ENCODE data around the gene MFAP4.

The MFAP4 gene

DNA sequence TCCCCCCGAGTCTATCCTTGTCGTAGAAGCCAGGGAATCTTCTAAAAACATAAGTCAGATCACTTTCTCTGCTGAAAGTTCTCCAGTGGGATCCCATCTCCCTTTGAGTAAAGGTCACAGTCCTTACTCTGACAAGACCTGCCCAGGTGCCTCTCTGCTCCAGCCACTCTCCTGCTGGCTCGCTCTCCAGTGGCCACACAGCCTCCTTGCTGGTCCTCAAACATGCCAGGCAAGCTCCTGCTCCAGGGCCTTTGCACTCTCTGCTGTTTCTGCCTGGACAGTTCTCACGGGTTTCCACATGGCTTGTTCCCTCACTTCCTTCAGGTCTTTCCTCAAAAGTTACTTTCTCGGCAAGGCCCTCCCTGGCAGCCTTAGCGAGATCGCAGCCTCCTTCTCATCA lies 27.8 kb downstream of the MFAP4 start:
- DNase-seq (ENCODE audit: low read depth in 1 of 2, low spot score in 1 of 2) = no peak
- Histone ChIP-seq H3K4me3 (replicated peaks; ENCODE audit: insufficient read depth, low read length) (no peak overlapping the region), H3K27me3 (ENCODE audit: insufficient read depth, poor library complexity, severe bottlenecking) (no peaks in the 10 kb centered on the region), H3K27ac (replicated peaks) (no peak overlapping the region)
- TF ChIP-seq, protein P1, sequence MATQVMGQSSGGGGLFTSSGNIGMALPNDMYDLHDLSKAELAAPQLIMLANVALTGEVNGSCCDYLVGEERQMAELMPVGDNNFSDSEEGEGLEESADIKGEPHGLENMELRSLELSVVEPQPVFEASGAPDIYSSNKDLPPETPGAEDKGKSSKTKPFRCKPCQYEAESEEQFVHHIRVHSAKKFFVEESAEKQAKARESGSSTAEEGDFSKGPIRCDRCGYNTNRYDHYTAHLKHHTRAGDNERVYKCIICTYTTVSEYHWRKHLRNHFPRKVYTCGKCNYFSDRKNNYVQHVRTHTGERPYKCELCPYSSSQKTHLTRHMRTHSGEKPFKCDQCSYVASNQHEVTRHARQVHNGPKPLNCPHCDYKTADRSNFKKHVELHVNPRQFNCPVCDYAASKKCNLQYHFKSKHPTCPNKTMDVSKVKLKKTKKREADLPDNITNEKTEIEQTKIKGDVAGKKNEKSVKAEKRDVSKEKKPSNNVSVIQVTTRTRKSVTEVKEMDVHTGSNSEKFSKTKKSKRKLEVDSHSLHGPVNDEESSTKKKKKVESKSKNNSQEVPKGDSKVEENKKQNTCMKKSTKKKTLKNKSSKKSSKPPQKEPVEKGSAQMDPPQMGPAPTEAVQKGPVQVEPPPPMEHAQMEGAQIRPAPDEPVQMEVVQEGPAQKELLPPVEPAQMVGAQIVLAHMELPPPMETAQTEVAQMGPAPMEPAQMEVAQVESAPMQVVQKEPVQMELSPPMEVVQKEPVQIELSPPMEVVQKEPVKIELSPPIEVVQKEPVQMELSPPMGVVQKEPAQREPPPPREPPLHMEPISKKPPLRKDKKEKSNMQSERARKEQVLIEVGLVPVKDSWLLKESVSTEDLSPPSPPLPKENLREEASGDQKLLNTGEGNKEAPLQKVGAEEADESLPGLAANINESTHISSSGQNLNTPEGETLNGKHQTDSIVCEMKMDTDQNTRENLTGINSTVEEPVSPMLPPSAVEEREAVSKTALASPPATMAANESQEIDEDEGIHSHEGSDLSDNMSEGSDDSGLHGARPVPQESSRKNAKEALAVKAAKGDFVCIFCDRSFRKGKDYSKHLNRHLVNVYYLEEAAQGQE (IDR thresholded peaks at IDR 0.05; ENCODE audit: insufficient replicate concordance, low read depth) = no peak
- TF ChIP-seq, protein P2, sequence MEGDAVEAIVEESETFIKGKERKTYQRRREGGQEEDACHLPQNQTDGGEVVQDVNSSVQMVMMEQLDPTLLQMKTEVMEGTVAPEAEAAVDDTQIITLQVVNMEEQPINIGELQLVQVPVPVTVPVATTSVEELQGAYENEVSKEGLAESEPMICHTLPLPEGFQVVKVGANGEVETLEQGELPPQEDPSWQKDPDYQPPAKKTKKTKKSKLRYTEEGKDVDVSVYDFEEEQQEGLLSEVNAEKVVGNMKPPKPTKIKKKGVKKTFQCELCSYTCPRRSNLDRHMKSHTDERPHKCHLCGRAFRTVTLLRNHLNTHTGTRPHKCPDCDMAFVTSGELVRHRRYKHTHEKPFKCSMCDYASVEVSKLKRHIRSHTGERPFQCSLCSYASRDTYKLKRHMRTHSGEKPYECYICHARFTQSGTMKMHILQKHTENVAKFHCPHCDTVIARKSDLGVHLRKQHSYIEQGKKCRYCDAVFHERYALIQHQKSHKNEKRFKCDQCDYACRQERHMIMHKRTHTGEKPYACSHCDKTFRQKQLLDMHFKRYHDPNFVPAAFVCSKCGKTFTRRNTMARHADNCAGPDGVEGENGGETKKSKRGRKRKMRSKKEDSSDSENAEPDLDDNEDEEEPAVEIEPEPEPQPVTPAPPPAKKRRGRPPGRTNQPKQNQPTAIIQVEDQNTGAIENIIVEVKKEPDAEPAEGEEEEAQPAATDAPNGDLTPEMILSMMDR (IDR thresholded peaks at IDR 0.05; ENCODE audit: insufficient read depth, low read length) = no peak
- no peak for TF ChIP-seq POLR2AphosphoS5 (IDR thresholded peaks at IDR 0.05; ENCODE audit: low read depth)
- TF ChIP-seq GABPA (IDR thresholded peaks at IDR 0.05; ENCODE audit: low read depth) = no peak
- no peak for TF ChIP-seq SPI1 (IDR thresholded peaks at IDR 0.05; ENCODE audit: borderline replicate concordance, low read depth)

DNA sequence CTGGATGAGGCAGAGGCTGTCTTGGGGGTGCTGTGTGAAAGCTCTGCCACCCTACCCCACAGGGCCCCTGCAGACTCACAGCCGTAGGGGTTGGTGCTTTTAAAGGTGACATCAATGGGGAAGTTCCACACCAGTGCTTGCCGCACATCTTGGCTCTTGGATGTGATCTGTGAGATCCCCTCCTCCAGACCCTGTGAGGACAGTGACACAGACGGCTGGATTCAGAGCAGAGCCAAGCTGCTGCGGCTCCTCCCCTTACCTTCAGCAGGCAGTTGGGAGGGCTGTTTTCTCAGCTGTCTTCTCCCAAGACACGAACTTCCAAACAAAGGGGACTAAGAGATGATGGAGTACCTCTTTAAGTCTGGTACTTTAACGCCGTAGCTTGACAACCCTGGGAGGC lies 29.2 kb downstream of the MFAP4 start:
- Histone ChIP-seq H3K27me3 (ENCODE audit: insufficient read depth, poor library complexity, severe bottlenecking) (no peaks in the 10 kb centered on the region), H3K27ac (replicated peaks) (no peak overlapping the region), H3K4me3 (replicated peaks; ENCODE audit: insufficient read depth, low read length) (no peak overlapping the region)
- no peak for DNase-seq (ENCODE audit: low read depth in 1 of 2, low spot score in 1 of 2)
- no peak for TF ChIP-seq POLR2AphosphoS5 (IDR thresholded peaks at IDR 0.05; ENCODE audit: low read depth)
- no peak for TF ChIP-seq SPI1 (IDR thresholded peaks at IDR 0.05; ENCODE audit: borderline replicate concordance, low read depth)
- TF ChIP-seq, protein P2 (IDR thresholded peaks at IDR 0.05; ENCODE audit: insufficient read depth, low read length) = no peak
- TF ChIP-seq GABPA (IDR thresholded peaks at IDR 0.05; ENCODE audit: low read depth) = no peak
- TF ChIP-seq, protein P1 (IDR thresholded peaks at IDR 0.05; ENCODE audit: insufficient replicate concordance, low read depth) = no peak

DNA sequence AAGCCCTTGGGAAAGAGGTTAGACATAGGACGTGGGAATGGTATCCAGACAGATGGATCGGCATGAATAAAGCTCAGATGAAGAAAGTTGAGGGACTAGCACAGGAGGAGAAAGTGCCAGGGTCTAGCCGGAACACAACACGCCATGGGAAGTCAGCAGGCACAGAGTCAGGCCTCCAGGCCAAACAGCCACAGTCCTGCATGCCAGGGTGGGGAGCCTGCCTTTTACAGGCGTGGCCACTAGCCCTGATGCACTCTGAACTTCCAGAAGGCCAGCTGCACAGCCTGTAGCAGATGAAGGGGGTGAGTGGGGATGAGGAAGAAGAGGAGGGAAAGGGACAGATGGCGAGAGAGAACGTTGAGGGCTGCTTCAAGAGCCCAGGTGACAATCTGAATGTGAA lies 29.6 kb downstream of the MFAP4 start:
- Histone ChIP-seq H3K27me3 (ENCODE audit: insufficient read depth, poor library complexity, severe bottlenecking) (no peaks in the 10 kb centered on the region), H3K4me3 (replicated peaks; ENCODE audit: insufficient read depth, low read length) (no peak overlapping the region), H3K27ac (replicated peaks) (no peak overlapping the region)
- TF ChIP-seq POLR2AphosphoS5 (IDR thresholded peaks at IDR 0.05; ENCODE audit: low read depth) (no peak), SPI1 (IDR thresholded peaks at IDR 0.05; ENCODE audit: borderline replicate concordance, low read depth) (no peak), GABPA (IDR thresholded peaks at IDR 0.05; ENCODE audit: low read depth) (no peak)
- TF ChIP-seq, protein P2 (IDR thresholded peaks at IDR 0.05; ENCODE audit: insufficient read depth, low read length) = no peak
- TF ChIP-seq, protein P1 (IDR thresholded peaks at IDR 0.05; ENCODE audit: insufficient replicate concordance, low read depth) = no peak
- no peak for DNase-seq (ENCODE audit: low read depth in 1 of 2, low spot score in 1 of 2)
